PC-3 (cell line): ENCODE data around the gene DNAJB6. TPM values are rescaled to one million over a fixed set of nuclear protein-coding genes. Genes with fewer than 3 reads are reported as not detected.

Experiments
- ATAC-seq: fragments of 200-7000 bp; cut with Tn5 transposase; 2 replicates; pipeline ENCODE4 v1.9.1; 2020; ENCODE audit warnings: mild to moderate bottlenecking, moderate library complexity
- BruUV-seq: library from RNA; stranded (reverse); fragments of 400-500 nt; replicated peaks from 2 replicates; lab custom pipeline; 2021; lab: Mats Ljungman, UMichigan
- CTCF ChIA-PET: fragments of 300-600 bp; sonication (Branson Sonifier 250); formaldehyde crosslinking; loops from one replicate; lab custom pipeline; 2022; ENCODE audit warnings: antibody characterized with exemption; lab: Charles Lee
- POLR2A ChIA-PET: fragments of 300-600 bp; sonication (Branson Sonifier 250); formaldehyde crosslinking; loops from one replicate; lab custom pipeline; 2022; ENCODE audit warnings: antibody characterized with exemption; ENCODE audit not compliant: unreplicated experiment; lab: Charles Lee
- DNase-seq: peaks from one replicate; pipeline ENCODE4 v3.0.0-alpha.2; 2015
- H2AFZ ChIP-seq: fragments of 300-600 bp; sonication (generic); 2 replicates; pipeline ENCODE4 v1.6.0; 2016; ENCODE audit warnings: antibody characterized with exemption, low read length
- H3F3A ChIP-seq: fragments of 300-600 bp; sonication (generic); one replicate; pipeline ENCODE4 v1.6.0; 2017; ENCODE audit warnings: antibody characterized with exemption, low read length, control low read depth, mild to moderate bottlenecking; ENCODE audit not compliant: unreplicated experiment
- H3K27ac ChIP-seq: fragments of 300-600 bp; sonication (generic); 2 replicates; pipeline ENCODE4 v1.5.1; 2016; ENCODE audit warnings: mild to moderate bottlenecking, low read length
- H3K27me3 ChIP-seq: fragments of 300-600 bp; sonication (generic); 2 replicates; pipeline ENCODE4 v1.6.1; 2016; ENCODE audit warnings: low read length, mixed read lengths
- H3K36me3 ChIP-seq: fragments of 300-600 bp; sonication (generic); 2 replicates; pipeline ENCODE4 v1.6.1; 2016; ENCODE audit warnings: low read depth, mixed run types, low read length, mixed read lengths
- H3K4me1 ChIP-seq: fragments of 300-600 bp; sonication (generic); 2 replicates; pipeline ENCODE4 v1.5.1; 2016; ENCODE audit warnings: low read length; ENCODE audit not compliant: insufficient read depth
- H3K4me2 ChIP-seq: fragments of 300-600 bp; sonication (generic); 2 replicates; pipeline ENCODE4 v1.6.0; 2016; ENCODE audit warnings: low read length
- H3K4me3 ChIP-seq: fragments of 300-600 bp; sonication (generic); 2 replicates; pipeline ENCODE4 v1.5.1; 2016; ENCODE audit warnings: mild to moderate bottlenecking, low read length, mixed read lengths
- H3K79me2 ChIP-seq: fragments of 300-600 bp; sonication (generic); 2 replicates; pipeline ENCODE4 v1.6.1; 2017; ENCODE audit warnings: low read length, mixed read lengths
- H3K9ac ChIP-seq: fragments of 300-600 bp; sonication (generic); 2 replicates; pipeline ENCODE4 v1.6.0; 2016; ENCODE audit warnings: mild to moderate bottlenecking, low read length
- H3K9me2 ChIP-seq: fragments of 300-600 bp; sonication (generic); replicated peaks from 2 replicates; pipeline ENCODE4 v1.6.1; 2016; ENCODE audit warnings: mixed run types, low read length, mixed read lengths
- H3K9me3 ChIP-seq: fragments of 300-600 bp; sonication (generic); 2 replicates; pipeline ENCODE4 v1.6.1; 2016; ENCODE audit warnings: low read length, mixed read lengths
- H4K20me1 ChIP-seq: fragments of 300-600 bp; sonication (generic); 2 replicates; pipeline ENCODE4 v1.6.1; 2016; ENCODE audit warnings: low read length, mixed read lengths
- EZH2 ChIP-seq: fragments of 300-600 bp; sonication (generic); IDR thresholded peaks from one replicate; pipeline ENCODE4 v1.6.1; 2017; ENCODE audit warnings: antibody characterized with exemption, mild to moderate bottlenecking, low read length; ENCODE audit not compliant: unreplicated experiment
- EZH2phosphoT487 ChIP-seq: fragments of 300-600 bp; sonication (generic); IDR thresholded peaks from 2 replicates; pipeline ENCODE4 v1.6.1; 2018; ENCODE audit warnings: mild to moderate bottlenecking, antibody characterized with exemption, low read length, borderline replicate concordance
- intact Hi-C: fragments of 100-400 bp; cut with micrococcal nuclease; formaldehyde crosslinking; loops from 2 replicates; pipeline ENCODE4 v1.9.0; 2023
- total RNA-seq: library from RNA; depleted of rRNA; stranded (reverse); fragments of >200 nt; gene quantifications from 2 replicates; pipeline ENCODE4 v1.2.3, GENCODE V29; 2014
- TF ChIP-seq, protein P1 (sequence below): fragments of 300-600 bp; sonication (generic); conservative IDR thresholded peaks from 2 replicates; pipeline ENCODE4 v1.5.1; 2017; ENCODE audit warnings: antibody characterized with exemption, low read depth, mild to moderate bottlenecking, low read length

The DNAJB6 gene
- total RNA-seq, 1 experiment from 2014 or later, result 151 TPM

DNA sequence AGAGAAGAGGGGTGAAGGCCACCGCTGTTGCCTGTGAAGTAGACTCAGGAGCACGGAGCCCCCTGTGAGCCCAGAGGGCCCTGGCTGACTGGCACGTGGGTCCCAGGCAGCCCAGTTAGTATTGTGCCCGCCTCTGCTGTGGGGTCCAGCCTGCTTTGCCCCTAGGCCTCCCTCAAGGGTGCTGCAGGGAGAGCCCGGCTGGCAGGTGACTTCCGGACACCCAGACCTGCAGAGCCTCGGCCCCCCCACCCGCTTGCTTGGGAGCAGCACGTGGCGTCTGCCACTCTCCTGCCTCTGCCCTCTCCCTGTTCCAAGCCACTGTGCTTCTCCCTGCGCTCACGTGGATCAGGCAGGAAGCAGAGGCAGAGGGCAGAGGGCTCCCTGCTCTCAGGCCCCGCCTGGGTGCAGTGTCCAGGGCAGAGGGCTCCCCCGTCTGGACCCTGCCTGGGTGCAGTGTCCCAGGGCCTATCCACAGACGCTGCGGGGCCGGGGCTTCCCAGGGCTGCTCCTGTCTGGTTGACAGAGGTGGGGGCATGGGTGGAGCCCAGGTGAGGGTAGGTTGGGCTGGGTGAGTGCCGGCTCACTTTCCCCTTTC, 88.4 kb downstream of the DNAJB6 start:
- POLR2A ChIA-PET, result no interaction called here
- ATAC-seq, result peak; percentile 30; the same call in 1 of the 2 replicates

DNA sequence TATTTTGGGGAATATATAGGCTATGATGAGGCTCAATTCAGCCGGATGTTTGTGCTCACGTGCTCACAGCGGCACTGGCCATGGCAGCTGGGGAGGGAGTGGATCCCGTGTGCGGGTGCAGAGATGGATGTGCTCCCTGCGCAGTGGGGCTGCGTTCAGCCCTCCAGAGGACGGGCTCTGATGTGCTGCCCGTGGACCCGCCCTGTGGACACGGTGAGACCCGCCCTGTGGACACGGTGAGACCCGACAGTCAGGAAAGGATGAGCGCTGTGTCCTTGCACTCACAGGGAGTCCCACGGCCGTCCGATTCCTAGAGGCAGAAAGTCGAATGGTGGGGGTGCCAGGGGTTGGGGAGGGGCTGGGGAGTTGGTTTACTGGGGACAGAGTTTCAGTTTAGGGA, 89.0 kb downstream of the DNAJB6 start:
- ATAC-seq, result no peak
- POLR2A ChIA-PET, result no interaction called here

More for the DNA sequence above, 88.4 kb downstream of the DNAJB6 start:
- Histone ChIP-seq H2AFZ (no peak overlapping the region), H3F3A (no peaks in the 10 kb centered on the region), H3K4me1 (no peaks in the 10 kb centered on the region), H3K27me3 (no peaks in the 10 kb centered on the region), H3K9me2 (no peaks in the 10 kb centered on the region), H3K9ac (no peak overlapping the region), H3K36me3 (no peaks in the 10 kb centered on the region), H4K20me1 (no peaks in the 10 kb centered on the region), H3K27ac (no peak overlapping the region), H3K79me2 (no peaks in the 10 kb centered on the region), H3K4me3 (no peak overlapping the region), H3K9me3 (no peaks in the 10 kb centered on the region), H3K4me2 (no peak overlapping the region)
- TF ChIP-seq EZH2phosphoT487, result no peak
- TF ChIP-seq, protein P1, sequence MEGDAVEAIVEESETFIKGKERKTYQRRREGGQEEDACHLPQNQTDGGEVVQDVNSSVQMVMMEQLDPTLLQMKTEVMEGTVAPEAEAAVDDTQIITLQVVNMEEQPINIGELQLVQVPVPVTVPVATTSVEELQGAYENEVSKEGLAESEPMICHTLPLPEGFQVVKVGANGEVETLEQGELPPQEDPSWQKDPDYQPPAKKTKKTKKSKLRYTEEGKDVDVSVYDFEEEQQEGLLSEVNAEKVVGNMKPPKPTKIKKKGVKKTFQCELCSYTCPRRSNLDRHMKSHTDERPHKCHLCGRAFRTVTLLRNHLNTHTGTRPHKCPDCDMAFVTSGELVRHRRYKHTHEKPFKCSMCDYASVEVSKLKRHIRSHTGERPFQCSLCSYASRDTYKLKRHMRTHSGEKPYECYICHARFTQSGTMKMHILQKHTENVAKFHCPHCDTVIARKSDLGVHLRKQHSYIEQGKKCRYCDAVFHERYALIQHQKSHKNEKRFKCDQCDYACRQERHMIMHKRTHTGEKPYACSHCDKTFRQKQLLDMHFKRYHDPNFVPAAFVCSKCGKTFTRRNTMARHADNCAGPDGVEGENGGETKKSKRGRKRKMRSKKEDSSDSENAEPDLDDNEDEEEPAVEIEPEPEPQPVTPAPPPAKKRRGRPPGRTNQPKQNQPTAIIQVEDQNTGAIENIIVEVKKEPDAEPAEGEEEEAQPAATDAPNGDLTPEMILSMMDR, result no peak
- TF ChIP-seq EZH2, result no peak
- no TSS peak for BruUV-seq
- no peak for DNase-seq
- CTCF ChIA-PET, result no interaction called here
- intact Hi-C loops, result no loop called here

More for the DNA sequence above, 89.0 kb downstream of the DNAJB6 start:
- TF ChIP-seq EZH2phosphoT487, result no peak
- no peak for TF ChIP-seq EZH2
- TF ChIP-seq, protein P1, result no peak
- intact Hi-C loops, result no loop called here
- H3K9me2 ChIP-seq, result no peaks in the 10 kb centered on the region
- H3K27me3 ChIP-seq, result no peaks in the 10 kb centered on the region
- no peaks in the 10 kb centered on the region for H3K79me2 ChIP-seq
- no peaks in the 10 kb centered on the region for H3F3A ChIP-seq
- CTCF ChIA-PET, result no interaction called here
- BruUV-seq, result no TSS peak
- H3K4me3 ChIP-seq, result no peak overlapping the region
- no peak for DNase-seq
- H3K9ac ChIP-seq, result no peak overlapping the region
- H3K36me3 ChIP-seq, result no peaks in the 10 kb centered on the region
- H3K27ac ChIP-seq, result no peak overlapping the region
- no peaks in the 10 kb centered on the region for H3K4me1 ChIP-seq
- H3K4me2 ChIP-seq, result no peak overlapping the region
- H3K9me3 ChIP-seq, result no peaks in the 10 kb centered on the region
- H2AFZ ChIP-seq, result no peak overlapping the region
- H4K20me1 ChIP-seq, result no peaks in the 10 kb centered on the region
